ENCODE data around the gene PKNOX2. TPM values are rescaled to one million over a fixed set of nuclear protein-coding genes. Genes with fewer than 3 reads are reported as not detected.

Gene PKNOX2
- total and polyA plus RNA-seq, 9 donors: 10.6 to 42.3 (median 30.0) TPM

GRCh38 chr11:125365196-125365931, 200.8 kb downstream of the PKNOX2 start:
- Histone ChIP-seq H3K4me1 (ENCODE audit: insufficient read depth) (no peaks in the 10 kb centered on the region), H3K4me3 (no peak overlapping the region), H3K9me3 (no peaks in the 10 kb centered on the region), H3K27ac (no peak overlapping the region), H3K36me3 (no peaks in the 10 kb centered on the region), H3K27me3 (no peaks in the 10 kb centered on the region)
- 82 to 88% (median 84%) methylated on average over 7 of the region's 7 CpGs for WGBS, 3 donors
- TF ChIP-seq EP300 (IDR thresholded peaks at IDR 0.05) (no peak), POLR2A (IDR thresholded peaks at IDR 0.05) (no peak)
- TF ChIP-seq, protein P1, sequence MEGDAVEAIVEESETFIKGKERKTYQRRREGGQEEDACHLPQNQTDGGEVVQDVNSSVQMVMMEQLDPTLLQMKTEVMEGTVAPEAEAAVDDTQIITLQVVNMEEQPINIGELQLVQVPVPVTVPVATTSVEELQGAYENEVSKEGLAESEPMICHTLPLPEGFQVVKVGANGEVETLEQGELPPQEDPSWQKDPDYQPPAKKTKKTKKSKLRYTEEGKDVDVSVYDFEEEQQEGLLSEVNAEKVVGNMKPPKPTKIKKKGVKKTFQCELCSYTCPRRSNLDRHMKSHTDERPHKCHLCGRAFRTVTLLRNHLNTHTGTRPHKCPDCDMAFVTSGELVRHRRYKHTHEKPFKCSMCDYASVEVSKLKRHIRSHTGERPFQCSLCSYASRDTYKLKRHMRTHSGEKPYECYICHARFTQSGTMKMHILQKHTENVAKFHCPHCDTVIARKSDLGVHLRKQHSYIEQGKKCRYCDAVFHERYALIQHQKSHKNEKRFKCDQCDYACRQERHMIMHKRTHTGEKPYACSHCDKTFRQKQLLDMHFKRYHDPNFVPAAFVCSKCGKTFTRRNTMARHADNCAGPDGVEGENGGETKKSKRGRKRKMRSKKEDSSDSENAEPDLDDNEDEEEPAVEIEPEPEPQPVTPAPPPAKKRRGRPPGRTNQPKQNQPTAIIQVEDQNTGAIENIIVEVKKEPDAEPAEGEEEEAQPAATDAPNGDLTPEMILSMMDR (IDR thresholded peaks at IDR 0.05): no peak
- no peak for DNase-seq
- intact Hi-C loops (cut with DNase I): no loop called here

DNA sequence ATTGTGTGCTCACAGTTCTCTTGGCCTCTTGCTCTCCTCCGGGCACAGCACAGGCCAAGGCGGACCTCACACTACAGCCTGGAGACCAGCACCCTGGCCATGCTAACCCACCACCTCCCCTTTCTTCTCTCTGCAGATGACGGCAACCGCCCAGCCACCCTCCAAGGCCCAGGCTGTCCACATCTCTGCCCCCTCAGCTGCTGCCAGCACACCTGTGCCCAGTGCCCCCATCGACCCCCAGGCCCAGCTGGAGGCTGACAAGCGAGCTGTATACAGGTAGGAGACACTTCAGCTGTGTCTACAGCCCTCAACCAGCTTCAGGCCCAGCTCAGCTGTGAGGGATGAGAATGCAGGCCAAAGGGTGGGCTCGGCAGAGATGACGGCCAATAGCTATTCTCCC, 203.2 kb downstream of the PKNOX2 start:
- Histone ChIP-seq H3K9me3 (no peaks in the 10 kb centered on the region), H3K27me3 (no peaks in the 10 kb centered on the region), H3K4me3 (no peak overlapping the region), H3K4me1 (ENCODE audit: insufficient read depth) (no peaks in the 10 kb centered on the region), H3K27ac (no peak overlapping the region), H3K36me3 (no peaks in the 10 kb centered on the region)
- 82 to 88% (median 87%) methylated on average over 8 of the region's 8 CpGs for WGBS, 3 donors
- no peak for DNase-seq
- intact Hi-C loops (cut with DNase I): no loop called here
- no peak for TF ChIP-seq POLR2A (IDR thresholded peaks at IDR 0.05)
- TF ChIP-seq, protein P1 (IDR thresholded peaks at IDR 0.05): no peak
- no peak for TF ChIP-seq EP300 (IDR thresholded peaks at IDR 0.05)

DNA sequence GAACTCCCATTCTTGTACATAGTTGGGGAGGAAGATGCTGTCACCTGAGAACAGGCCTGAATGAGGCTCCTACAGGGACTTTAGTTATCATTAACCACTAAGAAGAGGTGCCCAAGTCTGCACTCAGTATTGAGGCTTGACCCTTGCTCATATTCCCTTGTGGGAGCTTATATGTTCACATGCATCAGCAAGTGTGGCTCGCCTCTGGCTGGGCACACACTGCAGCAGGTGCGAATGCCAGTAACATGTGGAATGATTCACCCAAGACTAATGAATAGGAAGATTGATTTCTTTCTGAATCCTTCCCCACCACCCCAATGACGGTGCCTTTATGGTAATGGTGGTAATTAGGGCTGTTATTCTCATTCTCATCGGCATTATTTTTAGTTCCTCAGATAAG, 204.2 kb downstream of the PKNOX2 start:
- intact Hi-C loops (cut with DNase I): no loop called here
- no peaks in the 10 kb centered on the region for H3K9me3 ChIP-seq
- H3K27ac ChIP-seq: no peak overlapping the region
- no peaks in the 10 kb centered on the region for H3K27me3 ChIP-seq
- 80 to 92% (median 84%) methylated on average over 4 of the region's 4 CpGs for WGBS, 3 donors
- TF ChIP-seq EP300 (IDR thresholded peaks at IDR 0.05) (no peak), POLR2A (IDR thresholded peaks at IDR 0.05) (no peak)
- TF ChIP-seq, protein P1 (IDR thresholded peaks at IDR 0.05): no peak
- H3K36me3 ChIP-seq: no peaks in the 10 kb centered on the region
- H3K4me3 ChIP-seq: no peak overlapping the region
- no peak for DNase-seq
- H3K4me1 ChIP-seq (ENCODE audit: insufficient read depth): no peaks in the 10 kb centered on the region

DNA sequence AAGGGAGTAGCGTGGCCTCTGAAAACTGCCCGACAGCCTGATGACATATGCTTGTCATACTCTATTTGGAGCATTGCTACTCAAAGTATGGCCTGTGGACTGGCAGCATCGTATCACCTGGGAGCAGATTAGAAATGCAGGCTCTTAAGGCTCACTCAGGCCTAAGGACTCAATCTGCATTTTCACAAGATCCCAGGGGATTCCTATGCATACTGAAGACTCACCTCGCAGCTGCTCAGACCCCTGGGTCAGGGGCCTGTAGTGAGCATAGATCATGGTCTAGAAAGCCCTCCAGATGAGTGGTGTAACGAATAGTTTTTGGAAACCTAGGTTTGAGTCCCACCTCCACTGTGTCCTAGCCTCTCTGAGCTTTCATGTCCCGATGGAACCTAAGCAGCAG, 205.3 kb downstream of the PKNOX2 start:
- Histone ChIP-seq H3K27me3 (no peaks in the 10 kb centered on the region), H3K4me3 (no peak overlapping the region), H3K4me1 (ENCODE audit: insufficient read depth) (peaks cover 1% of the 10 kb centered on the region), H3K27ac (no peak overlapping the region), H3K9me3 (no peaks in the 10 kb centered on the region), H3K36me3 (no peaks in the 10 kb centered on the region)
- TF ChIP-seq, protein P1 (IDR thresholded peaks at IDR 0.05): no peak
- TF ChIP-seq EP300 (IDR thresholded peaks at IDR 0.05) (no peak), POLR2A (IDR thresholded peaks at IDR 0.05) (no peak)
- intact Hi-C loops (cut with DNase I): no loop called here
- 92 to 94% (median 93%) methylated on average over 6 of the region's 6 CpGs for WGBS, 3 donors
- DNase-seq: no peak

Data from ovary (tissue), 9 donors.